ENCODE results near the gene SPECC1. TPM values are rescaled to one million over a fixed set of nuclear protein-coding genes. Genes with fewer than 3 reads are reported as not detected.

SPECC1 gene
- total RNA-seq, 3 donors from 2014 or later: 36.4 to 59.0 (median 51.8) TPM

- H3K27ac ChIP-seq: no peak overlapping the region
- no peaks in the 10 kb centered on the region for H3K9me3 ChIP-seq
- no peak for DNase-seq (ENCODE audit: low spot score in 2 of 2)
- H3K36me3 ChIP-seq: no peaks in the 10 kb centered on the region
- intact Hi-C loops (cut with DNase I; ENCODE audit: low total_unique reads): no loop called here
- no peaks in the 10 kb centered on the region for H3K4me1 ChIP-seq
- H3K4me3 ChIP-seq: no peak overlapping the region
- TF ChIP-seq POLR2A (IDR thresholded peaks at IDR 0.05): no peak
- no peaks in the 10 kb centered on the region for H3K27me3 ChIP-seq
These were observed 199.6 kb downstream of the SPECC1 start for GRCh38 chr17:20208717-20209116.

- H3K9me3 ChIP-seq: no peaks in the 10 kb centered on the region
- TF ChIP-seq POLR2AphosphoS5 (IDR thresholded peaks at IDR 0.05): no peak
- TF ChIP-seq, protein P1, sequence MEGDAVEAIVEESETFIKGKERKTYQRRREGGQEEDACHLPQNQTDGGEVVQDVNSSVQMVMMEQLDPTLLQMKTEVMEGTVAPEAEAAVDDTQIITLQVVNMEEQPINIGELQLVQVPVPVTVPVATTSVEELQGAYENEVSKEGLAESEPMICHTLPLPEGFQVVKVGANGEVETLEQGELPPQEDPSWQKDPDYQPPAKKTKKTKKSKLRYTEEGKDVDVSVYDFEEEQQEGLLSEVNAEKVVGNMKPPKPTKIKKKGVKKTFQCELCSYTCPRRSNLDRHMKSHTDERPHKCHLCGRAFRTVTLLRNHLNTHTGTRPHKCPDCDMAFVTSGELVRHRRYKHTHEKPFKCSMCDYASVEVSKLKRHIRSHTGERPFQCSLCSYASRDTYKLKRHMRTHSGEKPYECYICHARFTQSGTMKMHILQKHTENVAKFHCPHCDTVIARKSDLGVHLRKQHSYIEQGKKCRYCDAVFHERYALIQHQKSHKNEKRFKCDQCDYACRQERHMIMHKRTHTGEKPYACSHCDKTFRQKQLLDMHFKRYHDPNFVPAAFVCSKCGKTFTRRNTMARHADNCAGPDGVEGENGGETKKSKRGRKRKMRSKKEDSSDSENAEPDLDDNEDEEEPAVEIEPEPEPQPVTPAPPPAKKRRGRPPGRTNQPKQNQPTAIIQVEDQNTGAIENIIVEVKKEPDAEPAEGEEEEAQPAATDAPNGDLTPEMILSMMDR (IDR thresholded peaks at IDR 0.05): no peak
- no peak for TF ChIP-seq POLR2A (IDR thresholded peaks at IDR 0.05)
- H3K27ac ChIP-seq: no peak overlapping the region
- no peak overlapping the region for H3K4me3 ChIP-seq
- H3K4me1 ChIP-seq: no peaks in the 10 kb centered on the region
- no peaks in the 10 kb centered on the region for H3K36me3 ChIP-seq
- no peaks in the 10 kb centered on the region for H3K27me3 ChIP-seq
- intact Hi-C loops (cut with DNase I; ENCODE audit: low total_unique reads): no loop called here
- DNase-seq (ENCODE audit: low spot score in 2 of 2): no peak
These were observed 201.0 kb downstream of the SPECC1 start for GRCh38 chr17:20210180-20210579.

- H3K36me3 ChIP-seq: no peaks in the 10 kb centered on the region
- no peak overlapping the region for H3K27ac ChIP-seq
- no peaks in the 10 kb centered on the region for H3K27me3 ChIP-seq
- H3K4me3 ChIP-seq: no peak overlapping the region
- intact Hi-C loops (cut with DNase I; ENCODE audit: low total_unique reads): no loop called here
- no peaks in the 10 kb centered on the region for H3K4me1 ChIP-seq
- no peaks in the 10 kb centered on the region for H3K9me3 ChIP-seq
- TF ChIP-seq, protein P1 (IDR thresholded peaks at IDR 0.05): no peak
- no peak for TF ChIP-seq POLR2A (IDR thresholded peaks at IDR 0.05)
- no peak for TF ChIP-seq POLR2AphosphoS5 (IDR thresholded peaks at IDR 0.05)
- DNase-seq (ENCODE audit: low spot score in 2 of 2): no peak
These were observed 201.5 kb downstream of the SPECC1 start for GRCh38 chr17:20210614-20211013.

DNA sequence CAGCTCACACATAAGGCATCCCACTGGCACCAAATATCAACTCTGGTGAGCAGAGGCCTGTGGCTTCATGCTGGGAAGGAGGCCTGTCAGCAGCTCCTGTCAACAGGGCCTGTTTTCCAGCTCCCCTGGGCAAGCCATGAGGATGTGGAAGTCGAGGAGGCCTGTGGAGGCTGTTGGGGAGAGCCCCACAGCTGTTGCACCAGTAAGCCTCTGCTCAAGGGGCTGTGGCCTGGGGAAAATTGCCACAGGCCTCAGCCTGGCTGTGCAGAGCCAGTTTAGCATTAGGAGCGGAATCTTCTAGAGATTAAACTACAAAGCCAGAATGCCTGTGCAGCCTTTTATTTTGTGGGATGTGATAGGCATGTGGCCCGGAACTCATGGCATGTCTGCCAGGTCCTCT, 202.1 kb downstream of the SPECC1 start:
- no peak for DNase-seq (ENCODE audit: low spot score in 2 of 2)
- no peak overlapping the region for H3K27ac ChIP-seq
- H3K4me3 ChIP-seq: no peak overlapping the region
- H3K9me3 ChIP-seq: no peaks in the 10 kb centered on the region
- TF ChIP-seq POLR2AphosphoS5 (IDR thresholded peaks at IDR 0.05): no peak
- no peak for TF ChIP-seq POLR2A (IDR thresholded peaks at IDR 0.05)
- TF ChIP-seq, protein P1 (IDR thresholded peaks at IDR 0.05): no peak
- intact Hi-C loops (cut with DNase I; ENCODE audit: low total_unique reads): no loop called here
- no peaks in the 10 kb centered on the region for H3K36me3 ChIP-seq
- no peaks in the 10 kb centered on the region for H3K27me3 ChIP-seq
- H3K4me1 ChIP-seq: no peaks in the 10 kb centered on the region

DNA sequence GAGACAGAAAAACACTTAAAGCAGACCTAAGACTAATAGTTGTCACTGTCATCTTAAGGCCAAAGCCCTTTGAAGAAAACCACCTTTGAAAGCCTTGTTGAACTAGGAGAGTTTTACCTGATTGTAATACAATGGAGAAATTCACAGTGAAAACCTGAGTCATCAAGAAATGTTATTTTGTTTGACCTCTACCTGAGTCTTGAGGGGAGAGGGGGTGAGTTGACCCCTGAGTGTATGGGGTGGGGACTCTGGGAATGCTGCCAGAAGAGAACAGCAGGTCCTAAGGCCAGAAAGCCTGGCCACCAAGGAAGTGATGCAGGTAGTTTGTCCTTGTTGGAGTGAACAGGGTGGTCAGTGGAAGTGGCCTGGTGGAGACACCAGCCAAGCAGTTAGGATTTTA, 204.3 kb downstream of the SPECC1 start:
- H3K27ac ChIP-seq: no peak overlapping the region
- no peaks in the 10 kb centered on the region for H3K9me3 ChIP-seq
- no peaks in the 10 kb centered on the region for H3K4me1 ChIP-seq
- no peak overlapping the region for H3K4me3 ChIP-seq
- TF ChIP-seq, protein P1 (IDR thresholded peaks at IDR 0.05): no peak
- TF ChIP-seq POLR2A (IDR thresholded peaks at IDR 0.05): no peak
- no peak for TF ChIP-seq POLR2AphosphoS5 (IDR thresholded peaks at IDR 0.05)
- H3K27me3 ChIP-seq: no peaks in the 10 kb centered on the region
- H3K36me3 ChIP-seq: no peaks in the 10 kb centered on the region
- no peak for DNase-seq (ENCODE audit: low spot score in 2 of 2)
- intact Hi-C loops (cut with DNase I; ENCODE audit: low total_unique reads): no loop called here

DNA sequence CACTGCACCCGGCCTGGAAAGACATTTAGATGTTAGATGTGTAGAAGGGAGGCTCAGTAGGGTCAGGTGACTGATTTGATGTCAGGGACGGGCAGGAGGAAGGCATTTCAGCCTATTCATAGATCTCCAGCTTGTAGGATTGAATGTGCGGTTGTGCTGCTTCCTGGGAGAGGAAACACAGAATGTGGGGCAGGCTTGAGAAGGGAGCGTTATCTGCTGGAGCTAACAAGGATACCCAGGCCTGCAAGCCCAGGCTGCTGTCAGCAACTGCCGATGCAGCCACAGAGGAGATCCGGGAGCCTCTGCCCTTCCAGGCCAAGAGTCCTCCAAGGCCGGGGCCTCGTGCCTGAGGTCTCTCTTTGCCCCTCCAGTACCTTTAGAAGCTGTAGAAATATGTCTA, 205.6 kb downstream of the SPECC1 start:
- intact Hi-C loops (cut with DNase I; ENCODE audit: low total_unique reads): no loop called here
- no peak for DNase-seq (ENCODE audit: low spot score in 2 of 2)
- no peaks in the 10 kb centered on the region for H3K27me3 ChIP-seq

More for the DNA sequence above, 205.6 kb downstream of the SPECC1 start:
- TF ChIP-seq, protein P1 (IDR thresholded peaks at IDR 0.05): no peak
- TF ChIP-seq POLR2A (IDR thresholded peaks at IDR 0.05) (no peak), POLR2AphosphoS5 (IDR thresholded peaks at IDR 0.05) (no peak)
- H3K9me3 ChIP-seq: no peaks in the 10 kb centered on the region
- no peaks in the 10 kb centered on the region for H3K36me3 ChIP-seq
- no peaks in the 10 kb centered on the region for H3K4me1 ChIP-seq
- no peak overlapping the region for H3K27ac ChIP-seq
- no peak overlapping the region for H3K4me3 ChIP-seq

Data from breast epithelium (tissue), 4 donors.